Left lung (tissue), 10 donors: Measurements from ENCODE around the gene GDPD3. TPM values are rescaled to one million over a fixed set of nuclear protein-coding genes. Genes with fewer than 3 reads are reported as not detected.

ENCODE experiments used
- ATAC-seq: fragments of 200-7000 bp; cut with Tn5 transposase; one replicate; pipeline ENCODE4 v1.9.1; 2020; ENCODE audit warnings: moderate library complexity
- DNase-seq, 4 donors: peaks; one replicate each; pipeline ENCODE4 v3.0.0-alpha.2; 2013 to 2020
- H3K27ac ChIP-seq, 2 donors: fragments of 200-600 bp; sonication (generic) in 1 of 2; one replicate each; pipeline versions ENCODE4 v1.5.0 to v1.8.0; 2020 to 2021
- H3K27me3 ChIP-seq, 2 donors: fragments of 200-600 bp; sonication (generic) in 1 of 2; one replicate each; pipeline versions ENCODE4 v1.5.0 to v1.8.0; 2020 to 2021
- H3K36me3 ChIP-seq, 2 donors: fragments of 200-600 bp; sonication (generic) in 1 of 2; one replicate each; pipeline versions ENCODE4 v1.5.0 to v1.8.0; 2020 to 2021
- H3K4me1 ChIP-seq, 2 donors: fragments of 200-600 bp; one replicate each; pipeline ENCODE4 v1.8.0; 2021
- H3K4me3 ChIP-seq, 2 donors: fragments of 200-600 bp; sonication (generic) in 1 of 2; one replicate each; pipeline versions ENCODE4 v1.5.0 to v1.8.0; 2020 to 2021; ENCODE audit warnings: mild to moderate bottlenecking in 1 of 2
- H3K9me3 ChIP-seq, 2 donors: fragments of 200-600 bp; sonication (generic) in 1 of 2; one replicate each; pipeline versions ENCODE4 v1.5.0 to v1.8.0; 2020 to 2021
- intact Hi-C, 2 donors: fragments of 100-400 bp; cut with DNase I; formaldehyde crosslinking; loops; one replicate each; pipeline versions ENCODE4 v1.11.2 to v1.14.2; 2022
- polyA plus RNA-seq, 6 donors: library from polyadenylated mRNA; unstranded; fragments of 120-200 nt; gene quantifications; one replicate each; pipeline ENCODE4 v1.2.1, GENCODE V29; 2013; ENCODE audit not compliant: insufficient read length in 6 of 6
- total RNA-seq, 2 donors: library from RNA; stranded (reverse); fragmentation: NEBNext Ultra II Directional; extraction: Animal tissue kit (Norgen Biotek cat#: 25700); gene quantifications; one replicate each; pipeline ENCODE4 v1.2.1, GENCODE V29; 2021
- TF ChIP-seq, protein P1 (sequence below), 2 donors: fragments of 200-600 bp; sonication (generic) in 1 of 2; IDR thresholded peaks; one replicate each; pipeline versions ENCODE4 v1.5.0 to v1.8.0; 2021; ENCODE audit warnings: antibody characterized with exemption in 2 of 2
- donor health status: DM: no; HTN: yes; CAD: no.
- donor health status: DM: no; HTN: no; CAD: no.

Gene GDPD3
- total and polyA plus RNA-seq, 8 donors = 5.6 to 20.3 (median 14.6) TPM

DNA sequence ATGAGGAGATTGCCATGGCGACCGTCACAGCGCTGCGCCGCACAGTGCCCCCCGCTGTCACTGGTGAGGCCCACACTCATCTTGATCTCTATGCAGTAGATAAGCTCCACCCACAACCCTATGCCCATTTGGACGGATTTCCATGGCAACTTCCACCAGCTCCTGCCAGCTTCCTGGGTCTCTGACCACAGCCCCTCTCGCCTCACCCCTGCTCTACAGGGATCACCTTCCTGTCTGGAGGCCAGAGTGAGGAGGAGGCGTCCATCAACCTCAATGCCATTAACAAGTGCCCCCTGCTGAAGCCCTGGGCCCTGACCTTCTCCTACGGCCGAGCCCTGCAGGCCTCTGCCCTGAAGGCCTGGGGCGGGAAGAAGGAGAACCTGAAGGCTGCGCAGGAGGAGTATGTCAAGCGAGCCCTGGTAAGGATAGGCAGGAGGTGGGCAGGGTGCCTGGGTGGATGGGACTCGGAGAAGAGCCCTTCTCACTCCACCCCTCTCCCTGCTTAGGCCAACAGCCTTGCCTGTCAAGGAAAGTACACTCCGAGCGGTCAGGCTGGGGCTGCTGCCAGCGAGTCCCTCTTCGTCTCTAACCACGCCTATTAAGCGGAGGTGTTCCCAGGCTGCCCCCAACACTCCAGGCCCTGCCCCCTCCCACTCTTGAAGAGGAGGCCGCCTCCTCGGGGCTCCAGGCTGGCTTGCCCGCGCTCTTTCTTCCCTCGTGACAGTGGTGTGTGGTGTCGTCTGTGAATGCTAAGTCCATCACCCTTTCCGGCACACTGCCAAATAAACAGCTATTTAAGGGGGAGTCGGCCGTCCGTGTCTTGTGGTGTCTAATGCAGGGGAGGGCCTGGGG is 43.5 kb downstream of the GDPD3 start:
- DNase-seq (no peak), ATAC-seq (no peak)
- Histone ChIP-seq H3K4me3 (no peak overlapping the region), H3K36me3 (peaks cover 0 to 74% of the 10 kb centered on the region in 2 donors), H3K9me3 (no peaks in the 10 kb centered on the region), H3K27ac (peak overlapping the region in 1 of 2 donors; percentile 33), H3K4me1 (peaks cover 17 to 58% of the 10 kb centered on the region in 2 donors), H3K27me3 (no peaks in the 10 kb centered on the region)
- TF ChIP-seq, protein P1, sequence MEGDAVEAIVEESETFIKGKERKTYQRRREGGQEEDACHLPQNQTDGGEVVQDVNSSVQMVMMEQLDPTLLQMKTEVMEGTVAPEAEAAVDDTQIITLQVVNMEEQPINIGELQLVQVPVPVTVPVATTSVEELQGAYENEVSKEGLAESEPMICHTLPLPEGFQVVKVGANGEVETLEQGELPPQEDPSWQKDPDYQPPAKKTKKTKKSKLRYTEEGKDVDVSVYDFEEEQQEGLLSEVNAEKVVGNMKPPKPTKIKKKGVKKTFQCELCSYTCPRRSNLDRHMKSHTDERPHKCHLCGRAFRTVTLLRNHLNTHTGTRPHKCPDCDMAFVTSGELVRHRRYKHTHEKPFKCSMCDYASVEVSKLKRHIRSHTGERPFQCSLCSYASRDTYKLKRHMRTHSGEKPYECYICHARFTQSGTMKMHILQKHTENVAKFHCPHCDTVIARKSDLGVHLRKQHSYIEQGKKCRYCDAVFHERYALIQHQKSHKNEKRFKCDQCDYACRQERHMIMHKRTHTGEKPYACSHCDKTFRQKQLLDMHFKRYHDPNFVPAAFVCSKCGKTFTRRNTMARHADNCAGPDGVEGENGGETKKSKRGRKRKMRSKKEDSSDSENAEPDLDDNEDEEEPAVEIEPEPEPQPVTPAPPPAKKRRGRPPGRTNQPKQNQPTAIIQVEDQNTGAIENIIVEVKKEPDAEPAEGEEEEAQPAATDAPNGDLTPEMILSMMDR (IDR thresholded peaks at IDR 0.05) = no peak
- intact Hi-C loops = no loop called here

DNA sequence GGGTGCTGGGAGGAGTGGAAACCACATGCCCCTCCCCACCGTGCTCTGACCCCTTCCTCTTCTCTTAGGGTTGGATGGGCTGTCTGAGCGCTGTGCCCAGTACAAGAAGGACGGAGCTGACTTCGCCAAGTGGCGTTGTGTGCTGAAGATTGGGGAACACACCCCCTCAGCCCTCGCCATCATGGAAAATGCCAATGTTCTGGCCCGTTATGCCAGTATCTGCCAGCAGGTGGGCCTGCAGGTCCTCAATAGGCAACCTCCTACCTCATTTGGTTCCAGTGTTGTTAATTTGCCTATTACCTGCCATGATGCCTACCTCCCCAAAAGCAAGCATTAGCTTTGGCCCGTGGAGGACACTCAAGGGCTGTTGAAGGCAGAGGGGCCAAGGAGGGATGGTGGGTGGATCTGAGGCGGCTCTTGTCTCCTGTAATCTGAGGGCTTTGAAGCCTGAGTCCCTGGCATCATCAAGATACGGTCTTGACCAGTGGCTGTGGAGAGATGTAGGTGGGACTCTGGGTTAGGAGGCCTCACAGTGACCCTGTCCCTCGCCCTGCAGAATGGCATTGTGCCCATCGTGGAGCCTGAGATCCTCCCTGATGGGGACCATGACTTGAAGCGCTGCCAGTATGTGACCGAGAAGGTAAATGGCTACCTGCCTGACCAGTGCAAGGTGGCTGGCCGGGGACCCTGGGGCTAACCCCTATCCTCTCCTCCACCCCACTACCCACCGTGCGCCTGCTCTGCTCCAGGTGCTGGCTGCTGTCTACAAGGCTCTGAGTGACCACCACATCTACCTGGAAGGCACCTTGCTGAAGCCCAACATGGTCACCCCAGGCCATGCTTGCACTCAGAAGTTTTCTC is 44.4 kb downstream of the GDPD3 start:
- Histone ChIP-seq H3K4me1 (peaks cover 21 to 61% of the 10 kb centered on the region in 2 donors), H3K36me3 (peaks cover 0 to 74% of the 10 kb centered on the region in 2 donors), H3K9me3 (no peaks in the 10 kb centered on the region), H3K27me3 (no peaks in the 10 kb centered on the region), H3K4me3 (no peak overlapping the region), H3K27ac (peak overlapping the region in 1 of 2 donors; percentile 33)
- intact Hi-C loops = no loop called here
- ATAC-seq (no peak), DNase-seq (no peak)
- TF ChIP-seq, protein P1 (IDR thresholded peaks at IDR 0.05) = peak in 1 of 2 donors; percentile 31

DNA sequence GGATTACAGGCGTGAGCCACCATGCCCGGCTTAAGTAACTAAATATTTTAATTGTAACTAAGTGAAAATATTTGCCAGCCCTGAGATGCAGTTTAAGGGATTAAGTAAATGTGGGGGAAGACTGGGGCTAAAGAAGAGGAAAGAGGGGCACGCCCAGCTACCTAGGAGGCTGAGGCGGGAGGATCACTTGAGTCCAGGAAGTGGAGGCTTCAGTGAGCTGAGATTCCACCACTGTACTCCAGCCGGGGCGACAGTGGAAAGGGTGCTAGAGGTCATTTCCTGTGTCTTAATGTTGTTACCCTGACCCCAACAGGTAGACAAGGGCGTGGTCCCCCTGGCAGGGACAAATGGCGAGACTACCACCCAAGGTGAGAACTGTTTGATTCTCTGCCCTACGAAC is 45.0 kb downstream of the GDPD3 start:
- ATAC-seq (no peak), DNase-seq (no peak)
- Histone ChIP-seq H3K27me3 (no peaks in the 10 kb centered on the region), H3K36me3 (peaks cover 0 to 68% of the 10 kb centered on the region in 2 donors), H3K9me3 (no peaks in the 10 kb centered on the region), H3K4me3 (peak overlapping the region in 1 of 2 donors; percentile 98), H3K27ac (no peak overlapping the region), H3K4me1 (peaks cover 28 to 67% of the 10 kb centered on the region in 2 donors)
- intact Hi-C loops = no loop called here
- TF ChIP-seq, protein P1 (IDR thresholded peaks at IDR 0.05) = no peak

DNA sequence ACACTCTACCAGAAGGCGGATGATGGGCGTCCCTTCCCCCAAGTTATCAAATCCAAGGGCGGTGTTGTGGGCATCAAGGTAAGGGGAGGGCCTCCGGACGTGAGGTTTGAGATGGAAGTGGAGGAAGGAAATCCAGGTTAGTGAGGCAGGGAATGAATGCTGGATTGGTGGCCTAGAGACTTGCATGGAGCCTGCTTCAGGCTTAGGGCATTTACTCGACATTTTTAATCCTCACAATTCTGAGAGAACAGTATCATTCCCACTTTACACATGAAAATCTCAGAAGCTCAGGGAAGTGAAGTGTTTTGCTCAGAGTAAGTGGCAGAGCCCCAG is 45.8 kb downstream of the GDPD3 start:
- no peaks in the 10 kb centered on the region for H3K27me3 ChIP-seq
- ATAC-seq (no peak), DNase-seq (no peak)
- intact Hi-C loops = no loop called here
- no peaks in the 10 kb centered on the region for H3K9me3 ChIP-seq
- TF ChIP-seq, protein P1 (IDR thresholded peaks at IDR 0.05) = no peak
- peaks cover 0 to 60% of the 10 kb centered on the region in 2 donors for H3K36me3 ChIP-seq
- H3K4me1 ChIP-seq = peaks cover 30 to 75% of the 10 kb centered on the region in 2 donors
- H3K4me3 ChIP-seq = peak overlapping the region in 1 of 2 donors; percentile 98
- H3K27ac ChIP-seq = no peak overlapping the region
